Hepatocyte (in vitro differentiated cells): ENCODE measurements around the gene TPPP2.

Experiments used
- CTCF ChIP-seq: fragments of 200-600 bp; sonication (generic); IDR thresholded peaks from 2 replicates; pipeline ENCODE4 v1.5.1; 2016; ENCODE audit warnings: antibody characterized with exemption, mild to moderate bottlenecking; ENCODE audit not compliant: poor library complexity
- EZH2 ChIP-seq: fragments of 200-600 bp; sonication (generic); IDR thresholded peaks from 2 replicates; pipeline ENCODE4 v1.6.1; 2016; ENCODE audit warnings: antibody characterized with exemption, mild to moderate bottlenecking, borderline replicate concordance

DNA sequence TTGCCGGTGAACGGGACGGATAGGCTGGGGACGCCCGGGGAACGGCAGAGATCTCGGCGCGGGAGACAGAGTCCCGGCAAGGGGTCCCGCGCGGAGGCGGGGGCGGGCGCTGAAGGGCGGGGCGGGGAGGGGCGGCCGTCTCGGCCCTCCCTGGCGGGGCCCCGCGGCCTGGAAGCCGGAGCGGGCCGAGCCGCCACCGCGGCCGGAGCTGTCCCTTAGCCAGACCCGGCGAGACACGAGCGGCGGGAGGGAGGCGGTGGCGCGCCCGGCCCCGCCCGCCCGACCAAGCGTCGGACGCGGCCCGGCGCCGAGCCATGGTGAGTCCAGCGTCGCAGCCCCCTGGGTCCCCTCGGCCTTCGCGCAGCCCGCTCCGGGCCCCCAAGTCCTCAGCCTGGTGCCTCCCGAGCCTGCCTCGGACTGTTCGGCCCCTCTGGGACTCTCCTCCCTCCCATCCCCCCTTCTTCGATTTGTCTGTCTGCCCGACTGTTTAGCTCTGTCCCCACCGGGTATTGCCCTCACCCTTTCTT lies 40.1 kb downstream of the TPPP2 start, which contains the start of gene ARHGEF40:
- TF ChIP-seq EZH2 (no peak), CTCF (no peak)
